ENCODE measurements around the gene MICU1.
"Not testable (repeated sequence)": the region's sequence is repeated elsewhere in the genome, so short reads cannot be mapped to it uniquely, and the experiment has no call there.

DNA sequence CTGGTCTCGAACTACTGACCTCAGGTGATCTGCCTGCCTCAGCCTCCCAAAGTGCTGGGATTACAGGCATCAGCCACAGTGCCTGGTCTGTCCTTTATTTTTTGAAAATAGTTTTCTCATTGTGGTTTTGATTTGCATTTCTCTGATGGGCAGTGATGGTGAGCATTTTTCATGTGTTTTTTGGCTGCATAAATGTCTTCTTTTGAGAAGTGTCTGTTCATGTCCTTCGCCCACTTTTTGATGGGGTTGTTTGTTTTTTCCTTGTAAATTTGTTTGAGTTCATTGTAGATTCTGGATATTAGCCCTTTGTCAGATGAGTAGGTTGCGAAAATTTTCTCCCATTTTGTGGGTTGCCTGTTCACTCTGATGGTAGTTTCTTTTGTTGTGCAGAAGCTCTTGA lies 182.9 kb downstream of the MICU1 start:
- TF ChIP-seq, protein P1, sequence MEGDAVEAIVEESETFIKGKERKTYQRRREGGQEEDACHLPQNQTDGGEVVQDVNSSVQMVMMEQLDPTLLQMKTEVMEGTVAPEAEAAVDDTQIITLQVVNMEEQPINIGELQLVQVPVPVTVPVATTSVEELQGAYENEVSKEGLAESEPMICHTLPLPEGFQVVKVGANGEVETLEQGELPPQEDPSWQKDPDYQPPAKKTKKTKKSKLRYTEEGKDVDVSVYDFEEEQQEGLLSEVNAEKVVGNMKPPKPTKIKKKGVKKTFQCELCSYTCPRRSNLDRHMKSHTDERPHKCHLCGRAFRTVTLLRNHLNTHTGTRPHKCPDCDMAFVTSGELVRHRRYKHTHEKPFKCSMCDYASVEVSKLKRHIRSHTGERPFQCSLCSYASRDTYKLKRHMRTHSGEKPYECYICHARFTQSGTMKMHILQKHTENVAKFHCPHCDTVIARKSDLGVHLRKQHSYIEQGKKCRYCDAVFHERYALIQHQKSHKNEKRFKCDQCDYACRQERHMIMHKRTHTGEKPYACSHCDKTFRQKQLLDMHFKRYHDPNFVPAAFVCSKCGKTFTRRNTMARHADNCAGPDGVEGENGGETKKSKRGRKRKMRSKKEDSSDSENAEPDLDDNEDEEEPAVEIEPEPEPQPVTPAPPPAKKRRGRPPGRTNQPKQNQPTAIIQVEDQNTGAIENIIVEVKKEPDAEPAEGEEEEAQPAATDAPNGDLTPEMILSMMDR (IDR thresholded peaks at IDR 0.05 in 2 of 3, conservative IDR thresholded peaks at IDR 0.05 in 1 of 3; ENCODE audit: borderline replicate concordance in 1 of 3, insufficient read depth in 1 of 3, low read depth in 2 of 3, low read length in 2 of 3), result not testable (repeated sequence)
- TF ChIP-seq POLR2AphosphoS5 (IDR thresholded peaks at IDR 0.05; ENCODE audit: low read depth, low read length); EZH2 (IDR thresholded peaks at IDR 0.05); CBX3 (IDR thresholded peaks at IDR 0.05; ENCODE audit: low read depth); EGR1 (IDR thresholded peaks at IDR 0.05; ENCODE audit: low read depth); SRF (IDR thresholded peaks at IDR 0.05; ENCODE audit: low read depth); POLR2A (IDR thresholded peaks at IDR 0.05; ENCODE audit: borderline replicate concordance, extremely low read depth, insufficient read depth, insufficient read length); RAD21 (IDR thresholded peaks at IDR 0.05; ENCODE audit: low read depth); TCF7L2 (IDR thresholded peaks at IDR 0.05; ENCODE audit: borderline replicate concordance, extremely low read depth, insufficient read depth, insufficient read length): not testable (repeated sequence)
- TF ChIP-seq, protein P2, sequence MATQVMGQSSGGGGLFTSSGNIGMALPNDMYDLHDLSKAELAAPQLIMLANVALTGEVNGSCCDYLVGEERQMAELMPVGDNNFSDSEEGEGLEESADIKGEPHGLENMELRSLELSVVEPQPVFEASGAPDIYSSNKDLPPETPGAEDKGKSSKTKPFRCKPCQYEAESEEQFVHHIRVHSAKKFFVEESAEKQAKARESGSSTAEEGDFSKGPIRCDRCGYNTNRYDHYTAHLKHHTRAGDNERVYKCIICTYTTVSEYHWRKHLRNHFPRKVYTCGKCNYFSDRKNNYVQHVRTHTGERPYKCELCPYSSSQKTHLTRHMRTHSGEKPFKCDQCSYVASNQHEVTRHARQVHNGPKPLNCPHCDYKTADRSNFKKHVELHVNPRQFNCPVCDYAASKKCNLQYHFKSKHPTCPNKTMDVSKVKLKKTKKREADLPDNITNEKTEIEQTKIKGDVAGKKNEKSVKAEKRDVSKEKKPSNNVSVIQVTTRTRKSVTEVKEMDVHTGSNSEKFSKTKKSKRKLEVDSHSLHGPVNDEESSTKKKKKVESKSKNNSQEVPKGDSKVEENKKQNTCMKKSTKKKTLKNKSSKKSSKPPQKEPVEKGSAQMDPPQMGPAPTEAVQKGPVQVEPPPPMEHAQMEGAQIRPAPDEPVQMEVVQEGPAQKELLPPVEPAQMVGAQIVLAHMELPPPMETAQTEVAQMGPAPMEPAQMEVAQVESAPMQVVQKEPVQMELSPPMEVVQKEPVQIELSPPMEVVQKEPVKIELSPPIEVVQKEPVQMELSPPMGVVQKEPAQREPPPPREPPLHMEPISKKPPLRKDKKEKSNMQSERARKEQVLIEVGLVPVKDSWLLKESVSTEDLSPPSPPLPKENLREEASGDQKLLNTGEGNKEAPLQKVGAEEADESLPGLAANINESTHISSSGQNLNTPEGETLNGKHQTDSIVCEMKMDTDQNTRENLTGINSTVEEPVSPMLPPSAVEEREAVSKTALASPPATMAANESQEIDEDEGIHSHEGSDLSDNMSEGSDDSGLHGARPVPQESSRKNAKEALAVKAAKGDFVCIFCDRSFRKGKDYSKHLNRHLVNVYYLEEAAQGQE (IDR thresholded peaks at IDR 0.05; ENCODE audit: low read depth), result not testable (repeated sequence)
- TF ChIP-seq, protein P3, sequence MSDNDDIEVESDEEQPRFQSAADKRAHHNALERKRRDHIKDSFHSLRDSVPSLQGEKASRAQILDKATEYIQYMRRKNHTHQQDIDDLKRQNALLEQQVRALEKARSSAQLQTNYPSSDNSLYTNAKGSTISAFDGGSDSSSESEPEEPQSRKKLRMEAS (IDR thresholded peaks at IDR 0.05), result not testable (repeated sequence)

All from HCT116 (cell line).